Right ventricle myocardium superior (tissue), 1 donor: ENCODE measurements around the gene AQP5. TPM values are rescaled to one million over a fixed set of nuclear protein-coding genes. Genes with fewer than 3 reads are reported as not detected.

Experiments used
- ATAC-seq: fragments of 200-7000 bp; cut with Tn5 transposase; one replicate; pipeline ENCODE4 v1.9.1; 2020; ENCODE audit warnings: mild to moderate bottlenecking; ENCODE audit not compliant: poor library complexity
- DNase-seq: peaks from one replicate; pipeline ENCODE4 v3.0.0-alpha.2; 2020
- intact Hi-C: fragments of 100-400 bp; cut with DNase I; formaldehyde crosslinking; loops from one replicate; pipeline ENCODE4 v1.11.2; 2022
- long read RNA-seq: library from polyadenylated mRNA; unstranded; transcript quantifications from one replicate; pipeline ENCODE4 v2.0.0, GENCODE V29; 2021
- total RNA-seq: library from RNA; stranded (reverse); fragmentation: NEBNext Ultra II Directional; extraction: Animal tissue kit (Norgen Biotek cat#: 25700); gene quantifications from one replicate; pipeline ENCODE4 v1.2.1, GENCODE V29; 2021
- donor health status: DM: no; HTN: yes; CAD: no; lungs with severe emphysema.

The AQP5 gene
- 0.38 TPM for total RNA-seq
- long read RNA-seq, partial matches to known transcripts: 0 of 1 reads
- long read RNA-seq, other reads (novel, unspliced or antisense): 0 of 1 reads

DNA sequence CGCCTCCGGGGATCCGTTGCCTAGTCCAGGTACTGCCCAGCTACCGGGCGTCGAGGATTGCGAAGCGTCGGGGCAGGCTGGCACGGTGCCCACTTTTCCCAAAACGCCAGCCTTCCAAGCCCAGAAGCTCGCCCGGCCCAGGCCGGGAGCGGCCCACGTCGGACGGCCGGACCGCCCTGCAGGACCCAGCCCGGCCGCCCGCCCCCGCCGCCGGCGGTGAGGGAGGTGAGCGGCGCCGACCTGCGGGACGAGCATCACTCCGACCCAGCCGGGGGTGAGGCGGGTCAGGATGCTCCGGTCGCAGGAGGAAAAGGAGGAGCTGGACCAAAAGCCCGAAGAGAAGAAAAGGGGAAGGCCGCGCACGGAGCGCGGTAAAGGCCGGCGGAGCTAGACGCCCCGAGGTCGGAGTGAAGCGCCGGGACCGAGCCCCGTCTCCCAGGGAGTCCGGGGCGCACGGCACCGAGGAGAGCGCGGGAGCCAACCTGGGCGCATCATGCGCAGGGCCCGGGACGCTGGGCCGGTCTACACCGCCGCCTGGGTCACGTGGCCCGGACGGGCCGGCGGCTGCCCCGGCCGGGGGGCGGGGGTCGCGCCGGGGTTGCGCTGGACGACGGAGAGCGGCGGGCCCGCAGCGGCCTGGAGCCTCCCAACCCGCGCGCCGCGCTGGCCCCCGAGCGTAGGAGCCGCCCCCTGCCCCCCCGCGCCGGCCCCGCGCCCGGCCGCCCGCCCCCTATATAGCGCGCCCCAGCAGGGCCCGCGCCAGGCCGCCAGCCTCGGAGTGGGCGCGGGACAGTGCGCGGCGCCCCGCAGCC, at the start of gene AQP5:
AQP5 (plus strand) TSS at position 762 of the 812 bp plus-strand sequence. CDS start 146 bp downstream, outside the sequence.
- ATAC-seq (no peak), DNase-seq (no peak)
- intact Hi-C loops: no loop called here

DNA sequence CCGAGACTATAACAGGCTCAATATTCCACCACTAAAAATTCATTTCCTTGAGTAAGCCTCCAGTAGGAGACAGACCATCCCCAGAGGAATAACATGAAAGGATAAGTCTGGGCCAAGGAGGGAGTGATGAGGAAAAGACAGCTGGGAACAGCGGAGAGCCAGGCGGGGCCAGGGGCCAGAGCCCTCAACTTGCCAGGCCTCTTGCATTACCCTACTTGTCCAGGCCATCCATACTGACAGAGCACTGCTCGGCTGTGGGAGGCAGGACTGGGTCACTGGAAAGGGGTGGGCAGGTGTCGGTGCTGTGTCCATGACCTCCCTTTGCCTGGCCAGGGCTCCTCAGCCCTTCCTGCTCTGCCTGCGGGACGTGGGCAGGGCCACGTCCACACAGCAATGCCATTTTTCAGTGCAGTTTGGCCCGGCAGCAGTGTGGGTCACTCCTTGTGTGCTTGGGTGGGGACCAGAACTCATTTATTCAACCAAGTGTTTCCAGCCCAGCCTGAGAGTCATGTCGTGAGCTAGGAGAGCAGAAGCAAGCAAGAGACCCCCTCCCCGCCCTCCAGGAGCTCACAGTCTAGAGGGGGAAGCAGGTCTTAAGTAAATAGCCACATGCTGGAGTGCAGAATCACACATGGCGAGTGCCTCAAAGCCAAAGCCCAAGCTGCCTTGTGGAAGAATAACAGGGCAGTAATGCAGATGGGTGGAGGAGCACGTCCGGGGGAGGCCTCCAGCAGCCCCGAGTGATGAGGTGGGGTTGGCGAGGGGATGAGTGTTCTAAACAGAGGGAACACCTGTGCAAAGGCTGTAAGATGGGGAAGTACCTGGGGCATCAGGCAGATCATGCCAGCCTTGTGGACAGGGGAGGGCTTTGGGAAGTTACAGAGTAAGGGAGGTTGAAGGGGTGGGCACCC, 49.1 kb upstream of the AQP5 start:
- ATAC-seq (peak; percentile 84), DNase-seq (peak; percentile 77)
- intact Hi-C loops: no loop called here

DNA sequence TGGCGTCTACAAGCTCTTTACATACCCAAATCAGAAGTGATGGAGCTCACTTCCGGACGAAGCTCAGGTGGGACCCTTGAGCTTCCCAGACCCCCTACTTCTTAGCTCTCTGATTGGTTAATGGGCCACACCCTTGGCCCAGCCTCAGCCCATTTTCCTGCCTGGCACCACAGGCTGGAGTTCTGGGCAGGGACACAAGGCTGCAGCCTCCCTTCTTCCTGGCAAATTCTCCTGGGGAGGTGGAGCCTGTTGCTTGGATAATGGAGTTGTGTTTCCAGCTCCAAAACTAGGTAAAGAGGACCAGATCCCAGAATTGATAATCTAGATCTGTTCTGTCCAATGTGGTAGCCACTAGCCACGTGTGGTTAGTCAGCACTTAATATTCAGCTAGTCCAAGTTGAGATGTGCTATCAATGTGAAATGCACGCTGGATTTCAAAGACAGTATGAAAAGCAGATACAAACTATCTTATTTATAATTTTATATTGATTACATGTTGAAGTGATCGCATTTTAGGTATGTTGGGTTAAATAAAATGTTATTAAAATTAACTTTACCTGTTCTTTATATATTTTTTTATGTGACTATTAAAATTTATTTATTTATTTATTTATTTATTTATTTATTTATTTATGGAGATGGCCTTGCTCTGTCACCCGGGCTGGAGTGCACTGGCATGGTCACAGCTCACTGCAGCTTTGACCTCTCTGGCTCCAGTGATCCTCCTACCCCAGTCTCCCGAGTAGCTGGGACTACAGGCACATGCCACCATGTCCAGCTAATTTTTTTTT, 45.3 kb upstream of the AQP5 start:
- intact Hi-C loops: no loop called here
- no peak for ATAC-seq
- DNase-seq: no peak

DNA sequence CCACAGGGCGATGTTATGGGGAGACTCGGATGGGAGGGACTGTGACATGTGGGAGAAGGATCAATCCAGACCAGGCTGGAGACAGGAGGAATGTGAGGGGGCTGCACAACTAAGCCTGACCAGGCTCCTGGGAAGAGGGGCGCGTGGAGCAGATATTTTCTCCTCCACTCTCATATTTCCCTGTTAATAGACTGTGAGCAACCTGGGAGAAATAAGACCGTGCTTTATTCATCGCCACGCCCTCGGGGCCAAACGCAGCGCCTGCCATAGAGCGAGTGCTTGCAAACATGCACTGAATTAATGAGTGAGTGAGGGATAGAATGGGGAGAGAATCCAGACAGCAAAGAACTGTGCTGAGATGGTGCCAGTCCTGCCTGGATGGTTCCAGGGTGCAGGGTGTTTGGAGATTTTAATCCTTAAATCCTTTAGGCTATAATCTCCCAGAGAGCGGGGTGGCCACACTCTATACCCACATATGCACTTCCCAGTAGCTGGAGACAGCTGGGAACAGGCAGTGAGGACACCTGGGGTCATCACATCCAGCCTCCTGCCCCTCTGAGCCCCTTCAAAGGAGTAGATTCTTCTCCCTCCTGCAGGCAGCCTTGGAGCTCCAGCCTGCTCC, 44.4 kb upstream of the AQP5 start:
- DNase-seq: no peak
- ATAC-seq: no peak
- intact Hi-C loops: no loop called here

DNA sequence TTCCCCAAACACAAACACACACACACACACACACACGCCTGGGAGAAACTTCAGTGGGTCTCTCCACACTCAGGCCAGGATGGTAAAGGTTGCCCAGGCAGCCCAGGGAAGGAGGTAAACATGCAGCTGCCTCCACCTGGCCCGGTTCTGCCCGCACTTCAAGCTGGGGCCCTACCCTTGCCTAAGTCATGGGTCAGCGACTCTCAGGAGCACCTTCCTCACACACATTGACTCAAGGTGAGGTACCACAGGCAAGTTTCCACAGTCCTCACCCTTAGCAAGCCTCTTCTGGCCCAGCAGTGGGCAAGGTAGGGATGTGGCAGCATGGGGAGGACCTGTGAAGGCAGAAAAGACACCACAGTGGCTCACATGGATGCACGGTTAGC, 43.9 kb upstream of the AQP5 start:
- no peak for DNase-seq
- ATAC-seq: no peak
- intact Hi-C loops: no loop called here

DNA sequence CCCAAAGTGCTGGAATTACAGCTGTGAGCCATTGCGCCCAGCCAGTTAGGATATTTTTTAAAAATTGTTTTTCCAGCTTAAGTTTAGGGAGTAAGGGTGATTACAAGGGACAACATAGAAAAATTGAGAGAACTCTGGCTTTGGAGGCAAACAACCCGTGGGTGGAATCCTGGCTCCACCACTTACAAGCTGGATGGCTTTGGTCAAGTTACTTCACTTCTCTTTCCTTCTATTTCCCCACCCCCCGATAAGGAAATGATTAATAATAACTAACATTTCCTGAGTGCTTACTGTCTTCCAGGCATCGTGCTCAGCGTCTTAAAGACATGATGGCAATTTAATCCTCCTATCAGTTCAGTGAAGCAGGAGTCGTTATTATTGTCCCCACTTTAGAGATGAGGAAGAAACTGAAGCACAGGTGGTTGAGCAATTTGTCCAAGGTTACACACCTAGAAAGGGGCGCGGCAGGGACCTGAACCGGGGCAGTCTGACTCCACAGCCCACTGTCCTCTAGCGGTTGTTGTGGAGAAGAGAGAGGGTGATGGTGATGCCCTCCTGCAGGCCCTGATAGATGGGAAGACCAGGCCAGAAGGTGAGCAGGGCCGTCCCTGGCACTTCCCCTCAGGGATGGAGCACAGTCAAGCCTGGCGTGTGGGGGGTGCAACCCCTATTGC, 41.3 kb upstream of the AQP5 start:
- intact Hi-C loops: no loop called here
- DNase-seq (no peak), ATAC-seq (peak; percentile 35)

DNA sequence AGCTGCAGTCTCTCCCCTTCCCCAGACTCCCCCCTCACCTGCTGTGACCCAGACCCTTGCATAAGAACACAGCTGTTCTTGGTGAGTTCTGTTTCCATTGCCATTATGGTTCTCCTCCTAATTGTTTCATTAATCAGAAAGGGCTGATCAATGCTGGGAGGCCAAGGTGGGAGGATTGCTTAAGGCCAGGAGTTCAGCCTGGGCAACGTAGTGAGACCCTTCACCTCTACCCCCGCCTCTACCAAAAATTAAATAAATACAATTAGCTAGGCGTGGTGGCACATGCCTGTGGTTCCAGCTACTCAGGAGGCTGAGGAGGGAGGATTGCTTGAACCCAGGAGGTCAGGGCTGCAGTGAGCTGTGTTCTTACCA, 40.8 kb upstream of the AQP5 start:
- intact Hi-C loops: no loop called here
- no peak for ATAC-seq
- DNase-seq: no peak

DNA sequence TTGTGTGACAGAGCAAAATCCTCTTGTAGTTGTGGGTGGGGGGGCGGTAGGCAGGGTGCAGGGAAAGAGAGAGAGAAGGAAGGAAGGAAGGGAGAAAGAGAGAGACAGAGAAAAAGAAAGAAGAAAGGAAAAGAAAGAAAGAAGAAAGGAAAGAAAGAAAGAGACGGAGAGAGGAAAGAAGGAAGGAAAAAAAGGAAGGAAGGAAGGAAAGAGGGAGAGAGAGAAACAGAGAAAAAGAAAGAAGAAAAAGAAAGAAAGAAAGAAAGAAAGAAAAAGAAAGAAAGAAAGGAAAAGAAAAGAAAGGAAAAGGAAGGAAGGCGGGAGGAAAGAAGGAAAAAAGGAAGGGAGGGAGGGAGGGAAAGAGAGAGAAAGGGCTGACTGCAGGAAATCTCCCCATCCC, 40.4 kb upstream of the AQP5 start:
- DNase-seq (no peak), ATAC-seq (no peak)
- intact Hi-C loops: no loop called here

DNA sequence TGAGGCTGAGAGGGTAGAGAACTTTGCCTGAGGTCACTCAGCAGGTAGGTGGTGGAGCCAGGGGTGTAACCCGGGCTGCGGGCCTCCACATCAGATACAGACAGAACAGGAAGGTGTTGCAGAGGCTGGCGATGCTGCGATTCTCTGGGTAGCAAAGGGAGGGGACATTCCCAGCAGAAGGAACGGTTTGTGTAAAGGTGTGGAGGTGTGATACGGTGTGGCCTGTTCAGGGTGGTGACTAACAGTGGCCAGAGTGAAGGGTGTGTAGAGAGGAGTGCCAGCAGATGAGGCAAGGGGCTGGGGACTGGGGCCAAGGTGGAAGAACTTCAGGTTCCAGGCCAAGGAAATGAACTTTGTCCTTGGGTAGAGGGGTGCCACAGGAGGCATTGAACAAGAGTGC, 39.7 kb upstream of the AQP5 start:
- no peak for DNase-seq
- ATAC-seq: no peak
- intact Hi-C loops: no loop called here

DNA sequence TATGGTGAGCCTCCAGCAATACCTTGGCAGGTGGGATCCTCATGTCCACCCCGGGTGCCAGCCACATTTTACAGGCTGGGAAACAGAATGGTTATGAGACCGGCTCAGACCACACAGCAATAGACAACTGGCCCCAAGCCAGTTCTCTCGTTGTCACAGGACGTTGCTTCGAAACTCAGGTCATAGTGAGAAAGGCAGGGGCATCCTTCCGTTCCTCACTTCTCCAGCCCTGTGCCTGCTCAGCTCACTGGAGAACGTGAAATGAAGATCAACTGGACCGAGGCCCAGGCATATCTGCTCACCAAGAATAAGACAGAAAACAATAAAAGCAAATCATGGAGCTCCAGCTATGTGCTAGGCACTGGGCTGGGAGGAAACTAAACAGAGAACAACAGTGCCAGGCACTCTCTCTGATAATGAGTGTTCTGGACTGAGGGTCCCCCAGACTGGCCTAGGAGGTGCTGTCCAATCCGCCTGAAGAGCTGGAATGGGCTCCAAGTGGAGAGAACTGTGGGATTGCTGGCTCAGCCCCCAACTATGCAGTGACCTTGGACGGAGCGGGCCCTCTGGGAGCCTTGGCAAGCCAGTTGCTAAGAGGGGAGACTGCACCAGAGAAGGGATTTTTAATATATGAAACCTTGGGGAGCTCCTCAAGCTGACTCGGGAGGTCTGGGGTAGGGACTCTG, 39.2 kb upstream of the AQP5 start:
- DNase-seq (peak; percentile 78), ATAC-seq (peak; percentile 86)
- intact Hi-C loops: no loop called here

DNA sequence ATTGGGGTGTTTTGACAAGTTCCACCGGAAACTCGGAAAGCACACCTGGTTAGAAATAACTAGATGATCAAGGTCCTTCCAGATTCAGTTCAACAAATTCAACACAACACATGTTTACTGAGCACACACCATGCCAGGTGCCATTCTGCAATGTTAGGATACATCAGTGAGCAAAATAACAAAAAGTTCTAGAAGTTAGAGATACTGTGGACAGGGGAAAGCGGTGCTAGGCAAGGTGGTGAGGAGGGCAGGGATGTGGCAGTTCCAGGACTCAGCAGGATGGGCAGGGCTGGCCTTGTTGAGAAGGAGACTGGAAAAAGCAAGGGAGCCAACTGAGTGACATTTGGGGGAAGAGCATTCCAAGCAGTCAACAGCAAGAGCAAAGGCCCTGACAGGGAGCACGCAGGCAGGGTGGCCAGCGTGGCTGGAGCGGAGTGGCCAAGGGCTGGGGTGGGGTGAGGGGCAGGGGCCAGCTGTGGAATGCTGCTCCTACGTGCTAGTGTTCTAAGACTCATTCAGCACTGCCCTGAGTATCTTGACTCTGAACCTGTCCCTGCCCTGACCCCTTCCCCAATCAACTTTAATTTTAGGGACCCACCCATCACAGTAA, 38.5 kb upstream of the AQP5 start:
- intact Hi-C loops: no loop called here
- ATAC-seq: peak; percentile 61
- peak; percentile 63 for DNase-seq

DNA sequence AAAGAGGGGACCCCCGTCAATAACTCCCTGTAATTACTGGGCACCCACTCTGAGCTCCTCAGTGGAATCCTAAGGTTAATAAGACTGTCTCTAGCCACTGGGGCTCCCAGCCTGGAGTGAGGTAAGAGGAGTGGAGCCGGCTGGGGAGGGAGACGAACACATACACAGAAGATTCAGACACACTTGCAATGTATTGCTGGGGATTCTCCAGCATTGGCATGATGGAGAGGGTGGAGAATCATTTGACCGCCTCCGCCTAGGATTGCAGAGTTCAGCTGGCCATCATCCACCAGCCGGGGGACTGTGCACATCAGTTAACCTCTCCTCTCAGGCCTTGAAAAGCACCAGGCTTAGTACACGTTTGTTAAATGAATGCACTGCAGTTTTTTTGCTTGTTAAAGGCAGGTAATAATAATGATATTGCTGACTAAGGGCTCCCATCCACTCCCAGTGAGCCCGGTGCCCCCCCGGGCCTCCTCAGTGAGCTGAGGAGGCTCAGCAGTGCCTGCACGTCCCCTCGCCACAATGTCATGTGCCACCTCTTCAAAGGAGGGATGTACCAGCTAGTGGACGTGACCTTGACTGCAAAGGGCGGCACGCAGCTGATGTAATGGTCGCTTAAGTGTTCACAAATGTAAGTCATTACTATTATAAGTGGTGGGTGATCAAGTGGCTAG, 37.7 kb upstream of the AQP5 start:
- intact Hi-C loops: no loop called here
- DNase-seq (peak; percentile 61), ATAC-seq (peak; percentile 41)

DNA sequence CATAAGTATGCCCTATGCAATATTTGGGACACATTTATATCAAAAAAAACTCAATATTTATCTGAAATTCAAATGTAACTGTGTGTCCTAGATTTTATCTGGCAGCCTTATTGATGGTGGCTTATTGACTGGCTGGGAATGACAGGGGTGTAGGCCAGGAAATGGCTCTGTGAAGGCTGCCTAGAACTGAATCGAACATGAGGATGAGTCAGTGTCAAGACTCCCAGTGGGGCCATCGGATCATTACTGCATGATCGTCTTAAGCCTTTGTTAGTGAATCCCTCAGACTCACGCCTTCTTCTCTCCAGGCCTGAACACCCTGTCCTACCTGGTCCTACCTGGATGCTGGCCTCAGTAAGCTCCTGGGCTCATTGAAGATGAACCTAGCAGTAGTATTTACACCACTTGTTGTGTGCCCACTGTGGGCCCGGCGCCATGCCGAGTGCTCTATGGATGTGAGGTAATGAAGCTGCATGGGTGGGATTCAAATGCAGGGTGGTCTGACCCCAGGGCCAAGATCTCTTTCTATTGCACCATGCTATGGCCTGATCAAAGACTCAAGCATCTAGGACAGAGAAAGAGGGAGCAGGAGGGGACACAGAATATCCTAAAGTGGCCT, 36.9 kb upstream of the AQP5 start:
- intact Hi-C loops: no loop called here
- DNase-seq (no peak), ATAC-seq (no peak)

DNA sequence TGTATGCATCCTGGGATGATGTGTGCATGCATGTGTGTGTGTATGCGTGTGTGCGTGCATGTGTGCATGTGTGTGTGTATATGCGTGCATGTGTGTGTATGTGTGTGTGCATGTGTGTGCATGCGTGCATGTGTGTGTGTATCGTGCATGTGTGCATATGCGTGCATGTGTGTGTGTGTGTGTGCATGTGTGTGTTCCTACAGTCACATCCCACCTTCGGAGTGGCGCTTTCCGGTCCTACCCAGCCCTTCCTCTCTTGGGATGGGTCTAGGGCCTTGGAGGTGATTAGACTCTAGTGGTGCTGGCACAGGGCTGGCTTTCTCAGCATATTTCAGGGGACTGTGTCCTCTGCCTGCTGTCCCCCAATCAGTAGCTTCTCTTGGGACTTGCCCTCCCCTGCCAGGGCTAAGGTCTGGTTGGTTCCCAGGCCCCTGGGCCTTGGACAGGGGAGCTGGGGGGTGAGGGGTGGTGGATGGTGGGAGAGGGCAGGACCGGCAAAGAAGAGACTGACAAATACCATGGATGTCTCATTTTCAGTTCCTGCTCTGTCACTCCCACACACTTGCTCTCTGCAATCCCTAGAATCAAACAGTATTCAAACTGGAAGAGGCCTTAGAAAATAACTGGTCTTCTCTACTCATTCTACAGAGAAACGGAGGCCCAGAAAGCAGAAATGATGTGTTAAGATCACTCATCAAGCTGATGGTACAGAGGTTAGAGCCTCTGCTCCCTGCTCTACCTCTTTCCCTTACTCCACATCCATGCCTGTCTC, 36.1 kb upstream of the AQP5 start:
- DNase-seq: no peak
- intact Hi-C loops: no loop called here
- no peak for ATAC-seq

DNA sequence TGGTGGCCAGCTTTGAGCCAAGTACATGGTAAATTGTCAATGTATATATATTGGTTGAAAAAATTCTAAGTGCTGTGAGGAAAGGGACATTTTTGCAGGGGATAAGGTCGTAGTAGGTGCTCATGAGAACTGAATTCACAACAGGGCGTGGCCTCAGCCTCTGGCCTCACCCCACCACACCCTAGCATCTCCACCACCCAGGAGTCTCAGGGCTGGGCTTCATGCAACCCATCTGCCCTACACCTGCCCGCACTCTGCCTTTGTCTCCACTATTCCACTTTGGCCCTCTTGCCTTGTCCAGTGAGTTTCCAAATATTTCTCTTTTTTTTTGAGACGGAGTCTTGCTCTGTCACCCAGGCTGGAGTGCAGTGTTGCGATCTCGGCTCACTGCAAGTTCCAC, 33.2 kb upstream of the AQP5 start:
- intact Hi-C loops: no loop called here
- ATAC-seq: no peak
- no peak for DNase-seq

DNA sequence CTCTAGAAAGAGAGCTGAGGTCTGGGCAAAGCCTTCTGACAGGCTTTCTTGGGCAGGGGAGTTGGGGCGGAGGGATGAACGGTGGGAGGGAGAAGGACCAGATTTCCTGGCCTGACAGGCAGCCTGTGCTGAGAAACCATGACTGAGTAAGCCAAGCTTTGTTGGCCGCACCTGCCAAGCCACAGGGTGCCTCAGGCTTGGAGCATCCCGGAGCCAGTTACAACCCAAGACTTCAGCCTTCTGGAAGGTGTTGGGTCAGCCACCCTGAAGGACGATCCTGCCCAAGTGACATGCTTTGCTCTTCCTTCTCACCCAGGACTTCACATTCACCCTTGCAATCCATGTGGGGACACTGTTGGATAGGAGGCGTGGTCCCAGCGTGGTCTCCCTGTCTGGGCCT, 32.1 kb upstream of the AQP5 start:
- intact Hi-C loops: no loop called here
- ATAC-seq: no peak
- DNase-seq: no peak
